ENCODE data around the gene TRIM32.
"Not testable (repeated sequence)": the region's sequence is repeated elsewhere in the genome, so short reads cannot be mapped to it uniquely, and the experiment has no call there.

Gene TRIM32

DNA sequence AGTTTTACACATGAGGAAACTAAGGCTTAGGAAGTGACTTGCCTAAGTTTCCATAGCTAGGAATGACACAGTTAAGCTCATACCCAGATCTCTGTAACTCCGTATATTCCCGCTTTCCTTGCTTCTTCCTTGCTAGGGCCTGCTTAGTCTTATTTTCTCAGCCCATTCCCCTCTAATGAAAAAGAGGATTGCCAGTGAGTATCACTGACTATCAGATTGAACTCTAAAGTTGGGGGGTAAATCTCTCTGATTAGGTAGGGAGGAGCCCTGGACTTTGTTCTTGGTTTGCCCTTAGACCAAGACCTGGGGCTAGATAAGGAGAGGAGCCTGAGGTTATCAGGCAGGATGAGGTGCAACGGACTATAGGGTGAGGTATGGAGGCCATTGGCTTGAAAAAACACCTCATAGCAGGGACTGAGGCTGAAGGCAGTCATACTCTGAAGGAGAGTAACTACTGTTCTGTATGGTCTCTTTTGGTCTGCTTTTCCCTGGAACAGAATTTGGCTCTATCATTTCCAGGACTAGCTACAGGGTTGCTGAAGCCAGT, 2.5 kb downstream of the TRIM32 start:
- Mint-ChIP-seq H3K9me3 (no peaks in the 10 kb centered on the region), H3K4me1 (ENCODE audit: low read depth) (peaks cover 51% of the 10 kb centered on the region)

DNA sequence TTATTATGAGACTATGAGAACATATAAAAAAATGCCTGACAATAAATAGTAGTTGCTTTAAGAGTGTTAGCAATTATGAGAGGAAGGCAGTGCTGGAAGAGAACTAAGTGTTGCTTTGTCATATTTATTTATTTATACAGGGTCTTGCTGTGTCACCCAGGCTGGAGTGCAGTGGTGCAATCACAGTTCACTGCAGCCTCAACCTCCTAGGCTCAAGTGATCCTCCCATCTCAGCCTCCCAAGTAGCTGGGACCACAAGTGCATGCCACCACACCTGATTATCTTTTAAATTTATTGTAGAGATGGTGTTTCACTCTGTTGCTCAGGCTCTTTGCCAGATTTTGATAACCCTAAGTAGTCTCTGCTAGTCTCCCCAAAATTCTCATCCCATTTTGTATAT, 3.7 kb downstream of the TRIM32 start:
- H3K27ac Mint-ChIP-seq; H3K9me3 Mint-ChIP-seq; H3K4me3 Mint-ChIP-seq; H3K36me3 Mint-ChIP-seq (ENCODE audit: low read depth); H3K27me3 Mint-ChIP-seq (ENCODE audit: low read depth); DNase-seq (ENCODE audit: low spot score): not testable (repeated sequence)
- H3K4me1 Mint-ChIP-seq (ENCODE audit: low read depth), result peaks cover 54% of the 10 kb centered on the region

More for the DNA sequence above, 2.5 kb downstream of the TRIM32 start:
- Mint-ChIP-seq H3K27ac (no peak overlapping the region), H3K36me3 (ENCODE audit: low read depth) (peaks cover 2% of the 10 kb centered on the region), H3K27me3 (ENCODE audit: low read depth) (no peaks in the 10 kb centered on the region), H3K4me3 (no peak overlapping the region)
- DNase-seq (ENCODE audit: low spot score), result no peak

DNA sequence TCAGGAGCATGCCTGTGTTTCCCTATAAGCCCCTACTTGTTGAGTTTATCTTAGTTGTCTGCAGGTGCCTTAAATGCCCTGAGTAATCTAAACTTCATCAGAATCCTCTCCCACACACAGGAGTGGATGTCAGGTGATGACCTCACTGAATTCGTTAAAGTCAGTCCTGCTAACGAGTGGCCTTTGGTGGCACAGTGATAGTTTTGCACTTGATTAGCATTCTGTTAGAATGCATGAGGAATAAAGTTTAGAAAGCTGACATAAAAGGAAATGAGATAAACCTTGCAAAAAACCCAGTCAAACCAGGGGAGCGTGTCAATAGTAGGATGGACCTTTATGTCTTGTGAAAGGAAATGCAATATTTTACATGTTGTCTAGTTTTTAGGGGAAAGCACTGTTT, 4.5 kb downstream of the TRIM32 start:
- Mint-ChIP-seq H3K4me1 (ENCODE audit: low read depth) (peaks cover 47% of the 10 kb centered on the region), H3K36me3 (ENCODE audit: low read depth) (peaks cover 9% of the 10 kb centered on the region), H3K27me3 (ENCODE audit: low read depth) (no peaks in the 10 kb centered on the region), H3K4me3 (no peak overlapping the region), H3K9me3 (no peaks in the 10 kb centered on the region), H3K27ac (no peak overlapping the region)
- no peak for DNase-seq (ENCODE audit: low spot score)

DNA sequence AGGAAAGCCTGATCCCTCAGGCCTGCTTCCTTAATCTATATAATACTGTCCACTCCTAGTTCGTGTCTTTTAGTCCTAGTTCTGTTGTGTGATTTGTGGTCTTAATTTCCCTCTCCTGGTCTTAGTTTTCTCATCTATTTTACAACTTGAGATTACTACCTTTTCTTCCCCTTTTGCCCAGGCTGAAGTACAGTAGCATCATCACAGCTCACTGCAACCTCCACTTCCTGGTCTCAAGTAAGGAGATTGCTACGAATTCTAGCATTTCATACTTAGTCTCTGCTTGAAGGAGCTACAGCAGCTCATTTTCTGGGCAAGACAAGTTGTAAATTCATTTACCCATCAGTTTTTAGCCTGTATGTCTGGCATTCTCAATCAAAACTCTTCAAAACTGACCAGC, 5.5 kb downstream of the TRIM32 start:
- Mint-ChIP-seq H3K4me3 (no peak overlapping the region), H3K4me1 (ENCODE audit: low read depth) (peaks cover 41% of the 10 kb centered on the region), H3K36me3 (ENCODE audit: low read depth) (peaks cover 12% of the 10 kb centered on the region), H3K9me3 (no peaks in the 10 kb centered on the region), H3K27me3 (ENCODE audit: low read depth) (no peaks in the 10 kb centered on the region), H3K27ac (no peak overlapping the region)
- DNase-seq (ENCODE audit: low spot score), result no peak

DNA sequence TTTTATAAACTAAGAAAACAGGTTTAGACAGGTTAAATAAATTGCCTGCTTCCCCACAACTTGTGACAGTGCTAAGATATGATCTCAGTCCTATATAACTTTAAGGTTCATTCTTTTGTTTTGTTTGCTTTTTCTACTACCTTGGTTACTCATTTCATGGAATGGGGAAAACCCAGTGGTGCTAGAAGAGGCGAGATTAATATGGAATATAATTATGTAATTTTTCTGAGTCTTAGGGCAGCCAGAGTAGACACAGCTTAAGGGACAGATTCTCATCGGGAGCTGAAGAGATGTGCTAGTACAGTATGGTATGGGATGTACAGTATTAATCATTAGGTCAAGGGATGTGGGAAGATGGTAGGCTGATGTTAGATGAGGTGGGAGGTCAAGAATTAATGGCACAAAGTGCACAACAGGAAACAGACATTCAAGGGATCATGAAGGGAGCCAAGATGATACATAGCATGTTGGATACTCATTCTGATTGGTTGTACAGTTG, 6.2 kb downstream of the TRIM32 start:
- H3K4me3 Mint-ChIP-seq, result no peak overlapping the region
- DNase-seq (ENCODE audit: low spot score), result no peak
- H3K27ac Mint-ChIP-seq, result no peak overlapping the region
- H3K27me3 Mint-ChIP-seq (ENCODE audit: low read depth), result no peaks in the 10 kb centered on the region
- H3K9me3 Mint-ChIP-seq, result no peaks in the 10 kb centered on the region
- H3K4me1 Mint-ChIP-seq (ENCODE audit: low read depth), result peaks cover 34% of the 10 kb centered on the region
- peaks cover 19% of the 10 kb centered on the region for H3K36me3 Mint-ChIP-seq (ENCODE audit: low read depth)

DNA sequence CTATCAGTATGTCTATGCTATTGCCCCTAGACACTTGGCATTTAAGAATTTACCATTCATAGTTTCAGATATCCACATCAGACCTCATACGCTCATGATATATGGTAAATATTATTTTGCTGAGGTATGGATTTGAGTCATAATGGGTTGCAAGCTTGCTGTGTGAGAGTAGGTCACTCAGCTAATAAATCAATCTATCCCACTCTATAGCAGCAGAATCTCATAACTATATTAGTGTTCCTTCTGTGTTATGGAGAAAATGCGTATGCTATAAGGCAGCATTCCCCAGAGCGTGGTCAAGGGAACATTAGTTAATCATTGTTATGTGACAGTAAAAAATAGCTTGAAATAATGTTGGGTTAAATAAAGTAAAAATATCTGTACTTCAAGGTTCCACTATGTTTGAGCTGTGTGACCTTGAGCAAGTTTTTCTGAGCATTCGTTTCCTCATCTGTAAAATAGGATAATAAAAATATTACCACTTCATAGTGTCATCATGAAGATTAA, 7.7 kb downstream of the TRIM32 start:
- H3K9me3 Mint-ChIP-seq, result no peaks in the 10 kb centered on the region
- DNase-seq (ENCODE audit: low spot score), result no peak
- H3K4me1 Mint-ChIP-seq (ENCODE audit: low read depth), result peaks cover 19% of the 10 kb centered on the region
- no peaks in the 10 kb centered on the region for H3K27me3 Mint-ChIP-seq (ENCODE audit: low read depth)
- no peak overlapping the region for H3K27ac Mint-ChIP-seq
- no peak overlapping the region for H3K4me3 Mint-ChIP-seq
- H3K36me3 Mint-ChIP-seq (ENCODE audit: low read depth), result peaks cover 32% of the 10 kb centered on the region

DNA sequence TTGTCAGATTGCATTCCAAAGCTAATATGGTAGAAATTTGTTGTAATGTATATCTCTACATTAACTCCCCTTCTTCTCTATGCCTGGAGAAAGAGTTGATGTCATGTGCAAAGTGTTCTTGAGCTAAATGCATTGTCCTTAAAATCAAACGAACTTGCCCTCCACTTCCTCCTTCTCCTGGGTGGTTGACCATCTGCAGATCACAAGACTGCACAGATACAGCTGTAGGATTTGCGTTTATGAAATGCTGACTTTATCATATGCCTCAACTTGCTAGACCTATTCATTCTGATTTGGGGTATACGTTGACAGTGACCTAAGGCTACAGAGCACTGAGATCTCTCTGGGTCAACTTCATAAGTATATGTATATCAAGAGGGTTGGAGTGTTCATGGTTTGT, 8.3 kb downstream of the TRIM32 start:
- H3K4me1 Mint-ChIP-seq (ENCODE audit: low read depth), result peaks cover 16% of the 10 kb centered on the region
- no peak for DNase-seq (ENCODE audit: low spot score)
- H3K4me3 Mint-ChIP-seq, result no peak overlapping the region
- H3K36me3 Mint-ChIP-seq (ENCODE audit: low read depth), result peaks cover 38% of the 10 kb centered on the region
- H3K9me3 Mint-ChIP-seq, result no peaks in the 10 kb centered on the region
- no peak overlapping the region for H3K27ac Mint-ChIP-seq
- H3K27me3 Mint-ChIP-seq (ENCODE audit: low read depth), result no peaks in the 10 kb centered on the region

DNA sequence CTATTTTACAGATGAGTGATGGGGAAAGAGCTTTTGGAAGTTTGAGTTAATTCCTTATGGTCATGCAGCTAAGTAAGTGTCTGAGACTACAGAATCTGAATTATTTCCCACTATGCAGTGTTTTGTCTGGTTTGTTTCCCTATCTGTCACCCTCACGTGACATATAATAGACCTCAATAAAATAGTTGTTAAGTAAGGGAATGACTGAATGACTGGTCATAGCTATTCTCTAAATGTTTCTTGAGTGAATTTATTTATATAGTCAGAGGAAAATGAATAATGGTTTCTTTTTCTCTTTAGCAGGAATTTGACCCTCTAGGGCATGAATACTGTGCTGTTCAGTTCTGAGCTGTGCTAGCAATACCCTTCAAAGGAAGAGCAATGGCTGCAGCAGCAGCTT, 10.3 kb downstream of the TRIM32 start:
- Mint-ChIP-seq H3K4me1 (ENCODE audit: low read depth) (peaks cover 23% of the 10 kb centered on the region), H3K9me3 (no peaks in the 10 kb centered on the region), H3K27ac (no peak overlapping the region), H3K36me3 (ENCODE audit: low read depth) (peaks cover 51% of the 10 kb centered on the region), H3K27me3 (ENCODE audit: low read depth) (no peaks in the 10 kb centered on the region), H3K4me3 (no peak overlapping the region)
- no peak for DNase-seq (ENCODE audit: low spot score)

DNA sequence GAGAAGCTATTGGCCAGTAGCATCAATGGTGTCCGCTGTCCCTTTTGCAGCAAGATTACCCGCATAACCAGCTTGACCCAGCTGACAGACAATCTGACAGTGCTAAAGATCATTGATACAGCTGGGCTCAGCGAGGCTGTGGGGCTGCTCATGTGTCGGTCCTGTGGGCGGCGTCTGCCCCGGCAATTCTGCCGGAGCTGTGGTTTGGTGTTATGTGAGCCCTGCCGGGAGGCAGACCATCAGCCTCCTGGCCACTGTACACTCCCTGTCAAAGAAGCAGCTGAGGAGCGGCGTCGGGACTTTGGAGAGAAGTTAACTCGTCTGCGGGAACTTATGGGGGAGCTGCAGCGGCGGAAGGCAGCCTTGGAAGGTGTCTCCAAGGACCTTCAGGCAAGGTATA, 10.8 kb downstream of the TRIM32 start:
- DNase-seq (ENCODE audit: low spot score), result no peak
- H3K27ac Mint-ChIP-seq, result no peak overlapping the region
- H3K4me1 Mint-ChIP-seq (ENCODE audit: low read depth), result peaks cover 21% of the 10 kb centered on the region
- H3K27me3 Mint-ChIP-seq (ENCODE audit: low read depth), result no peaks in the 10 kb centered on the region
- peaks cover 52% of the 10 kb centered on the region for H3K36me3 Mint-ChIP-seq (ENCODE audit: low read depth)
- no peaks in the 10 kb centered on the region for H3K9me3 Mint-ChIP-seq
- H3K4me3 Mint-ChIP-seq, result no peak overlapping the region

DNA sequence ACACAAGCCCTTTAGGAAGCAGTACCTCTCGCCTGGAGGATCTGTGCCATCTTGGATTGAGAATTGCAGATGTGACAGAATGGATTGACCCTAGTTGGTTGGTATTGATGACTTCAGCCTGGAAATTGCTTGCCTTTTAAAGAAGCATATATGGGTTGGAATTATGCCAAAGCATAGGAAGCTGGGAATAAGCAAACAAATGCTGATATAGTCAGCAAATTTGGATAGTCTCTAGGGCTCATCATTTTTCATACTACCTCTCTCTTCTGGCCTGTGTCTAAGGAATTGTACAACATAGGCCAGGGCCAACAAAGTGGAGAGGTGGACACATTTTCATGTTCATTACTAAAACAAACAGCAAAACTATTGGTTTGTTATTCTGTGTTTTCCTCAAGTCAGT, 13.2 kb downstream of the TRIM32 start:
- Mint-ChIP-seq H3K36me3 (ENCODE audit: low read depth) (peaks cover 50% of the 10 kb centered on the region), H3K27ac (no peak overlapping the region), H3K4me3 (no peak overlapping the region), H3K4me1 (ENCODE audit: low read depth) (peaks cover 19% of the 10 kb centered on the region), H3K27me3 (ENCODE audit: low read depth) (no peaks in the 10 kb centered on the region), H3K9me3 (no peaks in the 10 kb centered on the region)
- no peak for DNase-seq (ENCODE audit: low spot score)

DNA sequence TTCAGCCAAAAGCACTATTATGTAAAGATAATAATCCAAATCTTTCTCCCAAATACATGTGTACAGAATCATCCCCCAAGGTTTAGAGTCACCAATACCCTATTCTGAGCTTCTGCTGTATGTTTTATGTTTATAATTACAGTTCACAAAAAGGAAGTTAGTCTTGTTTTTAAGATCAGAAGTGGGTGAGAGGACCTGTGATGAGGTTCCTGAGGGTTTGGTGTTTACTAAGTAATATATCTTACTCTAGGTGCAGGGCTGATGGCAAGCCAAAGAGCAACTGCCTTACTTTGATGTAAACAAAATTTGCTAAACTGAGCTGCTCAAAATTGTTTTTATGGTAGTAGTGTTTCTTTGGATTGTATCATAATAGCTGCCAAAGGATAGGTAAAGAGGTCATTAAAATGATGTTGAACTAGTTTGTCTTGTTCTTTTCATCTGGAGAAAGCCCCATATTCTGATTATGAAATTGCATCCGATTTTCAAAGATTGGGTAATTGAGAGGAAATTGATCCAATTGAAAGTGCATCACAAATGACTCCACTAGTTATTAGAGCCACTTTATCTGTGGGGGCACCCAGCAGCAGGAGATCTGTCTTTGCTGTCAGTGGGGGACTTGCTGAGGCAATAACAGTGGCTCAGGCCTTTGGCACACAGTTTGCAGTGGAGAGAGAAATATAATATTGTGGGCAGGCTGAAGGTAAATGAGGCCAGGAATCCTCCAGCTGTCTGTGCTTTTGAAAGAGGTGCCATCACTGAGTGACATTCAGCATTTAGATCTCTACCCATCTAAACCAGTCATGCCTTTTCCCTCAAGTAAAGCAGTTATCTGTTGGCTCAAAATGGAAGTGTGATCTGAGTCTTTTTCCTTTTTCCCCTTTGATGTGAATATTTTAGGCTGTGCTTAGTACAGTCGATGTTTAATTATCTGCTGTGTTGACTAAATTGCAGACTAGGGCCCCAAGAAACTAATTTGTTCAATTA, 14.1 kb downstream of the TRIM32 start:
- no peak for DNase-seq (ENCODE audit: low spot score)
- Mint-ChIP-seq H3K4me3 (no peak overlapping the region), H3K9me3 (no peaks in the 10 kb centered on the region), H3K27me3 (ENCODE audit: low read depth) (no peaks in the 10 kb centered on the region), H3K4me1 (ENCODE audit: low read depth) (peaks cover 16% of the 10 kb centered on the region), H3K27ac (peak overlapping the region; percentile 64), H3K36me3 (ENCODE audit: low read depth) (peaks cover 48% of the 10 kb centered on the region)

DNA sequence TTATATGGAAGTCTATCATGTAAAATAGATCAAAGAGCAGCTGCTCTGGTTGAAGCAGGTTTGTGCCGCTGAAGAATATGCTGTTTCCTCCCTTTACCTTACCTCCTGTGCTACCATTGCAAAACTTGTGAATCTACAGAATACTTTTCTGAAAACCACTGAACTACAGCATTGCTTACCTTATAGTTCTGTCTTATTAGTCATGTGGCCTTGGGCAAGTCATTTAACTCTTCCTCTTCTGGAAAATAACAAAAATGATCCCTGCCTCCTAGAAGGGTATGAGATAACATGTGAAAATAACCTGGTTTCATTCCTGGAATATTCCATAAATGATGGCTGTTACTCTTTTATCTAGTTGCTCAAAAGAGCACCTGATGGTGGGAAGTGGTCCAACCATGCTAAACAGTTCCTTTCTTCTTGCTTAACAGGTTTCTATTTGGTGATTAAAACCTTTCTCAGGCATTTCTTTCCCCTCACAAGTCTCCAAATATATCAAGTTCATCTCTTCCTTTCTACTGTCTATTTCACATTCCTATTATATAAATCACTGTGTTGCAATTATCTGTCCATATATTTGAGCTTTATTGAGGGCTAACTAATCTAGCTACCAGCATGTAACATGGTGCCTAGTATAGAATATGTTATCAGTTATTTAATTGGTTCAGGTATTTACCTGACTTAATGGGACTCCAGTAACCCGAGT, 15.0 kb downstream of the TRIM32 start:
- no peaks in the 10 kb centered on the region for H3K9me3 Mint-ChIP-seq
- no peaks in the 10 kb centered on the region for H3K27me3 Mint-ChIP-seq (ENCODE audit: low read depth)
- peaks cover 16% of the 10 kb centered on the region for H3K4me1 Mint-ChIP-seq (ENCODE audit: low read depth)
- no peak overlapping the region for H3K27ac Mint-ChIP-seq
- peaks cover 45% of the 10 kb centered on the region for H3K36me3 Mint-ChIP-seq (ENCODE audit: low read depth)
- no peak for DNase-seq (ENCODE audit: low spot score)
- no peak overlapping the region for H3K4me3 Mint-ChIP-seq

DNA sequence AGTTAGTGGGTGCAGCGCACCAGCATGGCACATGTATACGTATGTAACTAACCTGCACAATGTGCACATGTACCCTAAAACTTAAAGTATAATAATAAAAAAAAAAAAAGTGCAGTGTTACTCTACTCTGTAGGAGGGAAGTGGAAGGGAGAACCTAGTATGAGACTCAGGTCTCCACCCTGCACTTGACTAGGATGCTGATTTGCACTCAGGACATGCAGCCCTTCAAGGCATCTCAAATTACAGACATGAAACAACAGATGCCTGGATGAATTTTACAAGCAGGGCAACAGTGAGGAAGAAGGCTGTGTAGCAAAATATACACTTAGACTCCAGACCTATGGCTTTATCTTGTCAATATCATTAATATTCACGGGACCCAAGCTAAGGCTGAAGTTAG, 16.5 kb downstream of the TRIM32 start:
- no peaks in the 10 kb centered on the region for H3K27me3 Mint-ChIP-seq (ENCODE audit: low read depth)
- no peak overlapping the region for H3K4me3 Mint-ChIP-seq
- peaks cover 16% of the 10 kb centered on the region for H3K4me1 Mint-ChIP-seq (ENCODE audit: low read depth)
- H3K9me3 Mint-ChIP-seq, result no peaks in the 10 kb centered on the region
- H3K36me3 Mint-ChIP-seq (ENCODE audit: low read depth), result peaks cover 34% of the 10 kb centered on the region
- no peak for DNase-seq (ENCODE audit: low spot score)
- H3K27ac Mint-ChIP-seq, result no peak overlapping the region

DNA sequence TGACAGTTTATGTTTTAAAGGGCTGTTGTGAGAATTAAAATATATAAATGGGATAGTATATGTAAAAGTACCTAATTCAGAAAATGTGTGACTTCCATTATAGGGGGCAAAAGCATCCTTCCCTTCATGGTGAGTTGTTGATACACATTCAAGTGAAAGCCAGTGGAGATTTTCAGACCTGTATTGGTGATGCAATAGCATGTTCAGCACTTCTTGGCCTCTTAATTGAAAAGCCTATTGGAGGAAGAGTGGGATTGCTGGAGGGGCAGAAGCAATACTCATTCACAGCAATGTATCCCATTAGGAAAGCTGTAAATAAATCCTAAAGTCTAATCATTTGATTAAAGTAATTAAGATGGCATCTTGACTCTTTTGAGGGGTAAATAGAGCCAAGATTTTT, 17.4 kb downstream of the TRIM32 start:
- H3K4me3 Mint-ChIP-seq, result no peak overlapping the region
- H3K36me3 Mint-ChIP-seq (ENCODE audit: low read depth), result peaks cover 26% of the 10 kb centered on the region
- DNase-seq (ENCODE audit: low spot score), result no peak
- peaks cover 16% of the 10 kb centered on the region for H3K4me1 Mint-ChIP-seq (ENCODE audit: low read depth)
- no peak overlapping the region for H3K27ac Mint-ChIP-seq
- H3K27me3 Mint-ChIP-seq (ENCODE audit: low read depth), result no peaks in the 10 kb centered on the region
- no peaks in the 10 kb centered on the region for H3K9me3 Mint-ChIP-seq

All from T-helper 2 cell treated with Interferon-gamma antibody and Interleukin-4, amounts not matched to agents 5 μg/mL and 100 μg/mL, for 36 hours (primary cell).